ENCODE data around the gene PDE11A.

DNA sequence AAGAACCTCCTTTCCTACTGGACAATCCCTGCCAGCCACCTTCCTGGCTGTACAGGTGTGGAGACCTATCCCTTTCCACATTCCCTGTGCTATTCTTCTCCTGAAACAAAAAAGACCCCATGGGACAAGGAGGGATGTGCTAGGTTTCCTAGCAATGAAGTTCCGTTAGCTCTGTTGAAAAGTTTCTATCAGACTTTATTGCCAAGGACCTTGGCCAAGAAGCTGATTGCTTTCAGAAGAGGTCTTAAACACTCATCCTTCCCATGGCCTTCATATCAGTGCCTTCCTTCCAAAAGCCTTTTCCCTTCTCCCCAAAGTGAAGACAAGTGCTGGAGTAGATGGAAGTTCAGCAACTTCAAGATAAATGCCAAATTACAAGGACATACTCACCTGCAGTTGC, 485.2 kb downstream of the PDE11A start:
- TF ChIP-seq CTCF (IDR thresholded peaks at IDR 0.05) (no peak), POLR2A (IDR thresholded peaks at IDR 0.05) (no peak)

Measured in lower leg skin (tissue), 3 donors.